Upper lobe of left lung (tissue), 6 donors: ENCODE results near the gene GMCL2. TPM values are rescaled to one million over a fixed set of nuclear protein-coding genes. Genes with fewer than 3 reads are reported as not detected.

ENCODE experiments used
- ATAC-seq, 2 donors: fragments of 200-7000 bp; cut with Tn5 transposase; one replicate each; pipeline ENCODE4 v1.9.1; 2022; ENCODE audit warnings: mild to moderate bottlenecking in 2 of 2, moderate library complexity in 2 of 2; ENCODE audit not compliant: low FRiP score in 2 of 2
- DNase-seq, 2 donors: peaks; one replicate each; pipeline ENCODE4 v3.0.0-alpha.2; 2019 to 2020
- H3K27ac ChIP-seq, 4 donors: fragments of 200-600 bp; sonication (generic); one replicate each; pipeline ENCODE4 v1.5.1; 2016 to 2019
- H3K27me3 ChIP-seq, 4 donors: fragments of 200-600 bp; sonication (generic); one replicate each; pipeline ENCODE4 v1.5.1; 2017 to 2019
- H3K36me3 ChIP-seq, 4 donors: fragments of 200-600 bp; sonication (generic); one replicate each; pipeline ENCODE4 v1.5.1; 2016 to 2019
- H3K4me1 ChIP-seq, 4 donors: fragments of 200-600 bp; sonication (generic); one replicate each; pipeline ENCODE4 v1.5.1; 2018 to 2019
- H3K4me3 ChIP-seq, 4 donors: fragments of 200-600 bp; sonication (generic); one replicate each; pipeline ENCODE4 v1.5.1; 2017 to 2019; ENCODE audit warnings: mild to moderate bottlenecking in 2 of 4, moderate library complexity in 1 of 4
- H3K9me3 ChIP-seq, 4 donors: fragments of 200-600 bp; sonication (generic); one replicate each; pipeline ENCODE4 v1.5.1; 2018 to 2019
- EP300 ChIP-seq, 4 donors: sonication (generic); formaldehyde crosslinking; IDR thresholded peaks; one replicate each; pipeline ENCODE4 v1.5.1; 2017; ENCODE audit warnings: antibody characterized with exemption in 4 of 4, control low read depth in 2 of 4
- POLR2A ChIP-seq, 4 donors: fragments of 450-650 bp; IDR thresholded peaks; one replicate each; pipeline ENCODE4 v1.5.1; 2016 to 2017; ENCODE audit warnings: antibody characterized with exemption in 4 of 4, mild to moderate bottlenecking in 2 of 4
- POLR2AphosphoS5 ChIP-seq, 2 donors: sonication (generic); formaldehyde crosslinking; IDR thresholded peaks; one replicate each; pipeline ENCODE4 v1.5.1; 2017; ENCODE audit warnings: antibody characterized with exemption in 2 of 2
- WGBS, 2 donors: methylation state at CpG; one replicate each; pipeline ENCODE4 v1.1.5; 2017 to 2018; 5-methylcytosine and 5-hydroxymethylcytosine counted together
- total RNA-seq, 6 donors: library from RNA; depleted of rRNA in 4 of 6; stranded (reverse); fragments of >200 nt in 4 of 6; gene quantifications; one replicate each; pipeline versions ENCODE4 v1.1.0 to v1.2.1, GENCODE V29; 2016 to 2021
- TF ChIP-seq, protein P1 (sequence below), 6 experiments: fragments of 450-650 bp in 4 of 6; fragments of 200-600 bp in 2 of 6; sonication (generic) in 2 of 6; IDR thresholded peaks; one replicate each; pipeline ENCODE4 v1.5.1; 2016 to 2019; ENCODE audit warnings: antibody characterized with exemption in 6 of 6
- donor health status: DM: no; HTN: no; CAD: no; lungs with moderate emphysema.
- donor health status: DM: no; HTN: yes; CAD: no; lungs with severe emphysema.

Gene GMCL2
- total RNA-seq, 6 donors from 2014 or later = not detected

DNA sequence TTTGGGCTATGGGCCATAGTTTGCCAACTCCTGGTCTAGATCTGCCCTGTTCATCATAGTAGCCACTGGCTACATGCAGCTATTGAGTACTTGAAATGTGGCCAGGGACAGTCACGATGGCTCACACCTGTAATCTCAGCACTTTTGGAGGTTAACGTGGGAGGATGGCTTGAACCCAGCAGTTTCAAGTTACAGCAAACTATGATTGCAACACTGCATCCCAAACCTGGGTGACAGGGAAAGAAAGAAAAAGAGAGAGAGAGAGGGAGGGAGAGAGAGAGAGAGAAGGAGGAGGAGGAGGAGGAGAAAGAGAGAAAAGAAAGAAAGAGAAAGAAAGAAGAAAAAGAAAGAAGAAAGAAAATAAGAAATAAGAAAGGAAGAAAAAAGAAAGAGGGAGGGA lies 5.1 kb upstream of the GMCL2 start:
- TF ChIP-seq EP300 (IDR thresholded peaks at IDR 0.05) = no peak
- no peak for TF ChIP-seq POLR2AphosphoS5 (IDR thresholded peaks at IDR 0.05)
- TF ChIP-seq, protein P1, sequence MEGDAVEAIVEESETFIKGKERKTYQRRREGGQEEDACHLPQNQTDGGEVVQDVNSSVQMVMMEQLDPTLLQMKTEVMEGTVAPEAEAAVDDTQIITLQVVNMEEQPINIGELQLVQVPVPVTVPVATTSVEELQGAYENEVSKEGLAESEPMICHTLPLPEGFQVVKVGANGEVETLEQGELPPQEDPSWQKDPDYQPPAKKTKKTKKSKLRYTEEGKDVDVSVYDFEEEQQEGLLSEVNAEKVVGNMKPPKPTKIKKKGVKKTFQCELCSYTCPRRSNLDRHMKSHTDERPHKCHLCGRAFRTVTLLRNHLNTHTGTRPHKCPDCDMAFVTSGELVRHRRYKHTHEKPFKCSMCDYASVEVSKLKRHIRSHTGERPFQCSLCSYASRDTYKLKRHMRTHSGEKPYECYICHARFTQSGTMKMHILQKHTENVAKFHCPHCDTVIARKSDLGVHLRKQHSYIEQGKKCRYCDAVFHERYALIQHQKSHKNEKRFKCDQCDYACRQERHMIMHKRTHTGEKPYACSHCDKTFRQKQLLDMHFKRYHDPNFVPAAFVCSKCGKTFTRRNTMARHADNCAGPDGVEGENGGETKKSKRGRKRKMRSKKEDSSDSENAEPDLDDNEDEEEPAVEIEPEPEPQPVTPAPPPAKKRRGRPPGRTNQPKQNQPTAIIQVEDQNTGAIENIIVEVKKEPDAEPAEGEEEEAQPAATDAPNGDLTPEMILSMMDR (IDR thresholded peaks at IDR 0.05) = no peak
- no peak for TF ChIP-seq POLR2A (IDR thresholded peaks at IDR 0.05)
- no peak for ATAC-seq
- H3K36me3 ChIP-seq = no peaks in the 10 kb centered on the region
- DNase-seq = no peak
- no peaks in the 10 kb centered on the region for H3K9me3 ChIP-seq
- H3K4me1 ChIP-seq = no peaks in the 10 kb centered on the region
- WGBS, 2 donors = 30 to 49% methylated on average over 2 of the region's 2 CpGs
- no peak overlapping the region for H3K4me3 ChIP-seq
- no peak overlapping the region for H3K27ac ChIP-seq
- no peaks in the 10 kb centered on the region for H3K27me3 ChIP-seq

GRCh38 chr5:178191661-178192060 lies 4.5 kb upstream of the GMCL2 start:
- H3K36me3 ChIP-seq = no peaks in the 10 kb centered on the region
- no peak overlapping the region for H3K4me3 ChIP-seq
- H3K27me3 ChIP-seq = no peaks in the 10 kb centered on the region
- 80 to 84% methylated on average over 4 of the region's 4 CpGs for WGBS, 2 donors
- no peaks in the 10 kb centered on the region for H3K4me1 ChIP-seq
- ATAC-seq (no peak), DNase-seq (no peak)
- no peaks in the 10 kb centered on the region for H3K9me3 ChIP-seq
- TF ChIP-seq POLR2A (IDR thresholded peaks at IDR 0.05) (no peak), POLR2AphosphoS5 (IDR thresholded peaks at IDR 0.05) (no peak), EP300 (IDR thresholded peaks at IDR 0.05) (no peak)
- TF ChIP-seq, protein P1 (IDR thresholded peaks at IDR 0.05) = no peak
- H3K27ac ChIP-seq = no peak overlapping the region

- 36 to 53% methylated on average over 2 of the region's 2 CpGs for WGBS, 2 donors
- TF ChIP-seq EP300 (IDR thresholded peaks at IDR 0.05) (no peak), POLR2AphosphoS5 (IDR thresholded peaks at IDR 0.05) (no peak), POLR2A (IDR thresholded peaks at IDR 0.05) (no peak)
- TF ChIP-seq, protein P1 (IDR thresholded peaks at IDR 0.05) = no peak
Measured at GRCh38 chr5:178189433-178189832, 2.3 kb upstream of the GMCL2 start.

DNA sequence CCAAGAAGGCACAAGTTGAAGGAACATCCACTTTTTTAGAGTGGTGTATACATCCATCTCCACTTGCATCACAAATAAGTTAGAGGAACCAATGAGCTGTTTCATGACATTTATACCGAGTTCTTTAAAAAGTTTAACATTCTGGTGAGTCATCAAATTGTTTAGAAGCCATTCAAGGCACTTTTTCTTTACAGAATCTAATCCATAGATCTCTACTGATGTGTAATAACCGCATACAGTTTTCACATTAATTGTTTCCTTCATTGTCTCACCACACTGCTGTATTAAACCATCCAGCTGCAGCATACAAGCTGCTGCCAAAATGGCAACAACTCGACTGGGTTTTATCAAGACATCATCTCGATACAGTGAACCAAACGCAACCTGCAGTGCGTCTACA lies 744 bp downstream of the GMCL2 start:
- Histone ChIP-seq H3K27ac (no peak overlapping the region), H3K27me3 (no peaks in the 10 kb centered on the region), H3K36me3 (no peaks in the 10 kb centered on the region), H3K4me3 (no peak overlapping the region), H3K4me1 (no peaks in the 10 kb centered on the region), H3K9me3 (no peaks in the 10 kb centered on the region)
- DNase-seq (no peak), ATAC-seq (no peak)
- no peak for TF ChIP-seq POLR2AphosphoS5 (IDR thresholded peaks at IDR 0.05)
- TF ChIP-seq POLR2A (IDR thresholded peaks at IDR 0.05) = no peak
- TF ChIP-seq, protein P1 (IDR thresholded peaks at IDR 0.05) = no peak
- no peak for TF ChIP-seq EP300 (IDR thresholded peaks at IDR 0.05)
- 58 to 72% methylated on average over 6 of the region's 6 CpGs for WGBS, 2 donors

More at GRCh38 chr5:178189433-178189832, 2.3 kb upstream of the GMCL2 start:
- ATAC-seq = no peak
- no peaks in the 10 kb centered on the region for H3K27me3 ChIP-seq
- no peaks in the 10 kb centered on the region for H3K9me3 ChIP-seq
- H3K36me3 ChIP-seq = no peaks in the 10 kb centered on the region
- H3K4me1 ChIP-seq = no peaks in the 10 kb centered on the region
- no peak overlapping the region for H3K4me3 ChIP-seq
- DNase-seq = no peak
- no peak overlapping the region for H3K27ac ChIP-seq

DNA sequence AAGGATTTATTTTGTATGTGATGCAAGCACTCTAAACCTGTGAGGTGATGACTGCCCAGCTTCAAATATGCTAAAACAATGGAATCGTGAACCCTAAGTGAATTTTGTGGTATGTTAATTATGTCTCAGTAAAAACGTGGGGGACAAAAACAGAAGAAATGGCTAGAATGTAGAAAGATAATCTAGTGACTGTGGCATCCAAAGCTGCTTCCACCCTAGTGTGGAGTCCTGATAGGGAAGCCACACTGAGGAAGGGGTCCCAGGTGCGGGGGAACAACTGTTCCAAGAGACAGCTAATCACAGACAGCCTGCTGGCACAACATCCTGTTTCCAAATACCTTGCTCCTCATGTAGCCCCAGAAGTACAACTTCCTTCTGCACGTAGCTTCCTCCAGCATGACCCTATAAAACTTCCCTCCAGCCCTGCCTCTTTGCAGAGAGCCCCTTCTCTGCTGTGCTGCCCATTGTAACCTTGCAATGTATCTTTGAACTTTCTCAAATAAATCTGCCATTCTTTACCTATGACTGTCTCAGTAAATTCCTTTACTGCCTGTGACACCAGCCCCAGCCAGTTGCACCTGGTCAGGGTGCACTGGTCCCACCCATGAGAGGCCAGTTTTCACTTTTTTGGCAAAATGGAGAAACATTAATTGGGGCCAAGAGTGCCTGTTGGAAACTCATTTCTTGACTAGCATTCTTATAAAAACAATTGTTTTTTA lies 4.9 kb downstream of the GMCL2 start:
- no peak overlapping the region for H3K27ac ChIP-seq
- ATAC-seq = no peak
- 26 to 37% methylated on average over 4 of the region's 4 CpGs for WGBS, 2 donors

More for the DNA sequence above, 4.9 kb downstream of the GMCL2 start:
- Histone ChIP-seq H3K36me3 (no peaks in the 10 kb centered on the region), H3K9me3 (no peaks in the 10 kb centered on the region), H3K4me1 (no peaks in the 10 kb centered on the region), H3K4me3 (no peak overlapping the region), H3K27me3 (no peaks in the 10 kb centered on the region)
- TF ChIP-seq POLR2A (IDR thresholded peaks at IDR 0.05) (no peak), EP300 (IDR thresholded peaks at IDR 0.05) (no peak), POLR2AphosphoS5 (IDR thresholded peaks at IDR 0.05) (no peak)
- TF ChIP-seq, protein P1 (IDR thresholded peaks at IDR 0.05) = no peak
- DNase-seq = no peak
